GM18873 (cell line): ENCODE measurements around the gene MFSD8.
A peak's percentile ranks its signal among the peaks of the same experiment; 100 is the strongest.
"Not testable (repeated sequence)": the region's sequence is repeated elsewhere in the genome, so short reads cannot be mapped to it uniquely, and the experiment has no call there.

Source experiments
- ATAC-seq: cut with Tn5 transposase; IDR thresholded peaks from one replicate; pipeline ENCODE4 v1.9.1; 2021; ENCODE audit warnings: mild to moderate bottlenecking, moderate library complexity, moderate number of reproducible peaks; ENCODE audit not compliant: unreplicated experiment, low FRiP score

MFSD8 gene

DNA sequence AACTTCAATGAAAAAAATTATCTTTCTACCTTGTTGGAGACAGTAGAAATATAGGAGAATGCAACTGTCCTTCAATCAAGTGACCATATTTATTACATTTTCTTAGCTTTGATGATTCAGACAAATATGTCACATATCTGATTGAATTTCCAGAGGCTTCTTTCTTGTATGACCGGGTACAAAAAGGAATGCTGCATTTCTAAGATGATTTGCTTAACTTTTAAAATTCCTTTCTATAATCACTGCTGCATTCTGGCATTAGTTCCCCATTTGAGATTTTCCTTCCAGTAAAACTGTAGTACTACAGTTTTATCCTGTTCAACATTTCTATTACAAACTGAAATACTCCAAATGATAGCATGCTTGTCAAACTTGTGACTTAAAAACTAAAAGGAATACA lies 5.2 kb downstream of the MFSD8 start:
- ATAC-seq = no peak

DNA sequence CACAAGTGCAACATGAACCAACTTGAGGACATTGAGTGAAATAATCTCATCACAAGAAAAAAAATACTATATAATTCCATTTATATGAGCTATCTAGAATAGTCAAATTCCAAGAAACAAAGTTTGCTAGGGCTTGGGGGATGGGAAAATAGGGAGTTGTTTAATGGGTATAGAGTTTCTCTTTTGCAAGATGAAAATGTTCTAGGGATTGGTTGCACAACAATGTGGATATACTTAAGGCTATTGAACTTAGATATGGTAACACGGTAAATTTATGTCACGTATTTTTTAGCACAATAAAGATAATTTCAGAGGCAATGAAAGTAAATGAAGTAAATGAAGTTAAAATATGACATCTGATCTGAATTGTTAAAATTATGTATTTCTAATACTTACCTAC lies 7.9 kb downstream of the MFSD8 start:
- ATAC-seq = no peak

DNA sequence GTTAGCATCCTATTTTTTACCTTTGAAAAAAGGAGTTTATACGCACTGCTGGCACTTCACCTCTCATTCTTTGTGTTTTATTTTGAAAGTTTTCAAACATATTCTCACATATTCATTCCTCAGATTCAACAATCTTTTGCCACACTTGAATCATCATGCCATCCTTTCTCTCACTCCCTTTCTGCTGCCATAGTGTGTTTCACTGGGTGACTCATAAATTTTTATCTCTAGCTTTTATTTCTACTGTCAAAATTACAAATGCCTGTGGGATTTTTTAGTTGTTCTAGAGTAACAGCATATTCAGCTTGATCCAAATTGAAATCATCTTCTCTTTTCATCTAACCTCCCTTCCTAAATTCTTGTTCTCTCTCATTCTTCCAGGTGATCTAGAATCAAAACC lies 28.0 kb downstream of the MFSD8 start:
- ATAC-seq = no peak

DNA sequence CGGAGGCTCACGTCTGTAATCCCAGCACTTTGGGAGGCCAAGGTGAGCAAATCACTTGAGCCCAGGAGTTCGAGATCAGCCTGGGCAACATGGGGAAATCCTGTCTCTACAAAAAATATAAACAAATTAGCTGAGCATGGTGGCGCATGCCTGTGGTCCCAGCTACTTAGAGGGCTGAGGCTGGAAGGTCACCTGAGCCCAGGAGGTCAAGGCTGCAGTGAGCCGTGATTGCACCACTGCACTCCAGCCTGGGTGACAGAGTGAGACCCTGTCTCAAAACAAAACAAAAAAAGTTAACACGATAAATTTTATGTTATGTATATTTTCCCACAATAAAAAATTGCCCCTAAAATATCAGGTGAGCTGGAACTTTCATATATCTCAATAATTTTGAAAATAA lies 33.1 kb downstream of the MFSD8 start:
- ATAC-seq = not testable (repeated sequence)

DNA sequence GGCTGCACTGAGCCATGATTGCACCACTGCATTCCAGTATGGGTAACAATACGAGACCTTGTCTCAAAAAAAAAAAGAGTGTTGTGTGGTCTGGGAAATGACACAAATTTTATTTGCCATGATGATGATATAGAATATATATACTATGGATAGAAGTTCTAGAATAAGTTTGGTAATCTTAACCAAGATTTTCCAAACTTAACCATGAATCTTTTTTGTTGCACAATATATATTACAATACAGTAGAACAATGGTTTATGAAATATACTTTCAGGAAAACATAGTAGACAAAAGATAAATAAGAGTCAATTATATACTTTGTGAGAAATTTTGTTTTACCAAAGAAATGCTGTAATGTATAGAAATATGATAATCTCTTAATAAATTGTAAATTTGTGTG lies 34.8 kb downstream of the MFSD8 start:
- no peak for ATAC-seq

DNA sequence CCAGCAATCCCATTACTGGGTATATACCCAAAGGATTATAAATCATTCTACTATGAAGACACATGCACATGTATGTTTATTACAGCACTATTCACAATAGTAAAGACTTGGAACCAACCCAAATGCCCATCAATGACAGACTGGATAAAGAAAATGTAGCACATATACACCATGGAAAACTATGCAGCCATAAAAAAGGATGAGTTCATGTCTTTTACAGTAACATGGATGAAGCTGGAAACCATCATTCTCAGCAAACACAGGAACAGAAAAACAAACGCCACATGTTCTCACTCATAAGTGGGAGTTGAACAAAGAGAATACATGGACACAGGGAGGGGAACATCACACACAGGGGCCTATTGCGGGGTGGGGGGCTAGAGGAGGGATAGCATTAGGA lies 39.3 kb downstream of the MFSD8 start:
- not testable (repeated sequence) for ATAC-seq

DNA sequence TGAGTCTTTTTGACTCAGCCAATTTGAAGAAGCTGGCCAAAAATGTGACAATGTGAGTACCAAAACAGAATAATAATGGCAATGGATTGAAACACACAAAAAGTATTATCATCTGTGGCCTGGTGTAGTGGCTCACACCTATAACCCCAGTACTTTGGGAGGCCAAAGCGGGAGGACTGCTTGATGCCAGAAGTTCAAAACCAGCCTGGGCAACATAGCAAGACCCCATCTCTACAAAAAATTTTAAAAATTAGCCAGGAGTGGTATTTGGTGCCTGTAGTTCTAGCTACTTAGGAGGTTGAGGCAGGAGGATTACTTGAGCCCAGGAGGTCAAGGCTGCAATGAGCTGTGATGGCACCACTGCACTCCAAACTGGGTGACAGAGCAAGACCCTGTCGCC lies 42.7 kb downstream of the MFSD8 start:
- no peak for ATAC-seq

DNA sequence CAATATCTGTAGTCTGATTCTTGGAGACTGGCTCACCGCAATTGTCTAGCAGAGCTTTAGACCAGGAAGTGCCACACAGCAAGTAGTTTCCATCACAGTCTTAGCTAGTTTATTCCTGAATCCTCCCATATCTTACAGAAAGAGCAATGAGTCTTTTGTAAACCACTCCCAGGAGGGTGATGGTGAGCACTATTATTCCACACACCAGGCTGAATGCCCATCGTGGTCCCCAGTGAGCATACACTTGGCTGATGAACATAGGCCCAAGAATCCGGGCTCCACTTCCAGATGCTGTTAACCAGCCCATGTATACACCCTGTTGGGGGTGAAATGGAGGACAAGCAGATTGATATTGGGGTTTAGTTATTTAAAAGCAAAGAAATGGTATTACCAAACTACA lies 44.5 kb downstream of the MFSD8 start:
- no peak for ATAC-seq

DNA sequence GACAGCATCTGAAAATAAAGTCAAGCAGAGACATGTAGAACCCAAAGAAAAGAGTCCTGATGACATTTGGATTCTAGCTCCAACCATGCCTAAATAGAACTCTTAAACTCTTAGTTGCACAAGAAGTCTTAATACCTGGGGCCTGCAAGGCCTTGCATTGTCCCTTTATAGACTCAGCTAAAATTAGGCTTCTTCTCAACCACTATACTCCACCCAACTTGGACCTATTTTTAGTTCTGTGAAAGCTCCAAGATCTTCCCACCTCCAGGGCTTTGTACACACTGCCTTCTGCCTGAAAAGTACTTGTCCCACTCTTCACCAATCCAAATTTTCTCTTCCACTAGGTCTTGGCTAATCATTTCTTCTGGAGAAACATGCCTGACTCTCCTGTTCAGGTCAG lies 47.8 kb downstream of the MFSD8 start:
- ATAC-seq = no peak

DNA sequence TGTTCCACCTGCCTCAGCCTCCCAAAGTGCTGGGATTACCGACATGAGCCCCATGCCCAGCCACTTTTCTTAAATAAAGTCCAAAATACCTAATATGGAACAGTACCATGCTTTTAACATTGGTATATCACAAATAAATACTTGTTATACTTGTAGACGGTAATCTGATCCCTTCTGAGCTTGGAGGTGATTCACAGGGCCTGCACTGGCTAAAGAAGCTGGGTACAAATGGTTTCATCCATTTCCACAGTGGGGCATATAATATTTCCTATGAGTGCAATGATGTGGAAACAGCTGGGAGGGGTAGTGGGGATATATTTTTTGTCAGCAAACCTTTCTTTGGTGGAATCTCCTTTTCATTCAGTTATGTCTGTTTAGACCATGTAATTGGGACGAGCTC lies 48.5 kb downstream of the MFSD8 start:
- no peak for ATAC-seq

DNA sequence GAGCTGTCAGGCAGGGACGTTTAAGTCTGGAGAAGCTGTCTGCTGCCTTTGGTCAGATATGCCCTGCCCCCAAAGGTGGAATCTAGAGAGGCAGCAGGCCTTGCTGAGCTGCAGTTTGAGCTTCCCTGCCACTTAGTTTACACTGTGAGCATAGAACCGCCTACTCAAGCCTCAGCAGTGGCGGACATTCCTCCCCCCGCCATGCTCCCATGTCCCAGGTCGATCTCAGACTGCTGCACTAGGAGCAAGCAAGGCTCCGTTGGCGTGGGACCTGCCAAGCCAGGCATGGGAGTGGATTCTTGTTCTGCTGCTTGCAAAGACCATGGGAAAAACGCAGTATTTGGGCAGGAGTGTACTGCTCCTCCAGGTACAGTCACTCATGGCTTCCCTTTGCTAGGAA lies 59.9 kb downstream of the MFSD8 start:
- no peak for ATAC-seq

DNA sequence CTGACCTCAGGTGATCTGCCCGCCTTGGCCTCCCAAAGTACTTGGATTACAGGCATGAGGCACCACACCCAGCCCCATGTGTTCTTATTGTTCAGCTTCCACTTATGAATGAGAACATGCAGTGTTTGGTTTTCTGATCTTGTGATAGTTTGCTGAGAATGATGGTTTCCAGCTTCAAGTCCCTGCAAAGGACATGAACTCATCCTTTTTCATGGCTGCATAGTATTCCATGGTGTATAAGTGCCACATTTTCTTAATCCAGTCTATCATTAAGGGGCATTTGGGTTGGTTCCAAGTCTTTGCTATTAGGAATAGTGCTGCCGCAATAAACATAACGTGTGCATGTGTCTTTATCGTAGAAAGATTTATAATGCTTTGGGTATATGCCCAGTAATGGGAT lies 65.3 kb downstream of the MFSD8 start:
- not testable (repeated sequence) for ATAC-seq

DNA sequence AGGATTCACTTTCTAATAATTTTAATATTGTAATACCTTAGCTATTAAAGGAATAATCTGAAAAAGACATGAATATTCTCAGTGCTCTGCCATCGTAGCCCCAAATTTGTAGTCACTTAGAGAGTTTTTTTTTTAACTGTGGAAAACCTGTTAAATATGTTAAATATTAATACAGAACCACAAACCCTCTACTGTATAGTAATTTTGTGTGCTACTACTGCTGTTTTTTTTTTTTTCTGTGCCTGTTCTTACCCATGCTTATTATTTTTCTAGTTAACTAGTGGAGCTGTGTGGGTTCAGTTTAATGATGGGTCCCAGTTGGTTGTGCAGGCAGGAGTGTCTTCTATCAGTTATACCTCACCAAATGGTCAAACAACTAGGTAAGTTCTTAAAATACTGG lies 68.4 kb downstream of the MFSD8 start:
- ATAC-seq = no peak

DNA sequence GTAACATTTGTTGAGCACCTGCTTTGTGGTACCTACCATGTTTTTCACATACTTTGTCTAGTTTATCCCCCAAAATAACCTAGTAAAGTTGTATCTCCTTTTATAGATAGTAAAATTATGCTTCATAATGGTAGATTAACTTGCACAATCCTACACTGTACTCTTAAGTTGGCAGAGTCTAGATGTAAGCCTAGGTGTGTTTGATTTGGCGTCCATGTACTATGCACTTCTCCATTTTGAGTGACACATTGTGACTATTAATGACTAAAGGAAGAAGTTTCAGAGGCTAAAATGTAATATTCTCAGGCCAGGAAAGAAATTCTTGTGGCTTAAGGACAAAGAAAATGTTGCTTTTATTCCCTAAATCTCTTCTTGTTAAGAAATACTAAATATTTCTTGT lies 68.9 kb downstream of the MFSD8 start:
- ATAC-seq = no peak

DNA sequence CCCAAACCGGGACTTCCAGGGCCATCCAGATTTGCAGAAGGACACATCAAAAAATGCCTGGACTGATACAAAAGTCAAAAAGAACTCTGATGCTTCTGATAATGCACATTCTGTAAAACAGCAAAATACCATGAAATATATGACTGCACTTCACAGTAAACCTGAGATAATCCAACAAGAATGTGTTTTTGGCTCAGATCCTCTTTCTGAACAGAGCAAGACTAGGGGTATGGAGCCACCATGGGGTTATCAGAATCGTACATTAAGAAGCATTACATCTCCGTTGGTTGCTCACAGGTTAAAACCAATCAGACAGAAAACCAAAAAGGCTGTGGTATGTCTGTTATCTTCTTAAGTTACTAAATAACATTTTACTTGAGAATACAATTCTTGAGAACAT lies 75.1 kb downstream of the MFSD8 start:
- no peak for ATAC-seq

DNA sequence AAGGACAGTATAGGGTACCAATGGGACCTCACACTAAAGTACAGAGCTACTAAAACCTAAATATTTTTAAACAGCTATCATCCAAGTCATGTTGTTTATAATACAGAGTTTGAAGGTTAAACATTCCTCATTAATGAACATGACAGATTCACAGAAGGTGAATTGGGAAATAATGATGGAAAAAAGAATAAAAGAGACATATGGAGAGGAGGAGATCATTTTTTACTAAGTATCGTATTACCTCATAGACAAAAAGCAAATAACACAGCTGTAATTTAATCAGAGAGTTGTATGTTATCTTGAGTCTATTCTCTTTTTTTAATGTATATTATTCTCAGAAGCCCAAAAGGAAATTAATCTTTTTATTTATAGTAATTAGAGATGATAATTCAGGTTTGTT lies 76.4 kb downstream of the MFSD8 start:
- no peak for ATAC-seq

DNA sequence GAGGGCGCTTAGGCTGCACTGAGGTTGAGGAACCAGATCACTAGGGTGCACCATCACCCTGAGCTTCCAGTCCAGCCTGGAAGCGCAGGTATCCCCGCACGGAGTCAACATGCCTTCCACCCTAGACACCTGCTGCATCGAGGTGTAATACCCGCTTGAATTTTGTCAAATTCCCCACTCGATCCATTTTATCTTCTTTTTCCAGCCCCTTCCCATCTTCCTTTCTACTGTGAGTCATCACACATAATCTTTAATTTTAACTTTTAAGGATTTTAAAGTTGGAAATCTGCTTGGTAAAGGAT lies 83.5 kb downstream of the MFSD8 start:
- ATAC-seq = peak; percentile 30

DNA sequence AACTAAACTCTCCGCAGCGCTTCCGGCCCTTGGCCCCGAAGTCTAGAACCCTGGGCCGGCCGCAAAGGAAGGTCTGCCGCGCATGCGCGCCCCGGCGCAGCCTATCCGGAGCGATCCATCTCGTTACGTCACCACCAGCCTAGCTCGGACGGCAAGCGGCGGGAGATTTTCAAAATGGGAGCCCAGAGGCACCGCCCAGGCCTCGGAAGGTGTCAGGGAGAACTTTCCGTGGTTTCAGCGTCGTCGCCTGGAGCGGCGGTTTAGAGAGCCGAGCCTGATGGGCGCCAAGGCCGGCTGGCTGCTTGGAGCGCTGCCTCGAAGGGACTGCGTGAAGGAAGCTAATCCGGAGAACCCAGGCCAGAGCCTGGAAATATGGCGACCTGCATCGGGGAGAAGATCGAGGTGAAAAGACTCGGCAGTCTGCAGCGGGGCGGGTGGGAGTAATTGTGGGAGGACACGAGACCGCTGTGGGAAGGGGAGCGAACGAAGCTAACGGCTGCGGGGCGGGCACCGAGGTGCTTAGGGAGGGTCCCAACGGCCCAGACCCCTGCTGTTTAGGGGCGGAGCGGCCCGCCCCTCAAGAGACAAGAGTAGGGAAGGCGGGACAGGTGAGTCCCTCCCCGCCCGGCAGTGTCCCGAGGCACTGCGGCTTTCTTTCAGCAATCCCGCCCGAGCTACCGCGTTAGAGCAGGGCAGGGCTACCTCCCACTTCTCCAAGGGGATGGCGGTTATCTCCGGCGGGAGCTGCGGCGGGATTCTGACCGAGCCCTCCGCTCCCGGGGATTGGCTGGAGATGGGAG lies 84.0 kb downstream of the MFSD8 start, which contains the start of gene PLK4:
PLK4 (plus strand) TSS at position 131 of the 800 bp plus-strand sequence; CDS start at position 373, 242 bp downstream.
- peak; percentile 90 for ATAC-seq

DNA sequence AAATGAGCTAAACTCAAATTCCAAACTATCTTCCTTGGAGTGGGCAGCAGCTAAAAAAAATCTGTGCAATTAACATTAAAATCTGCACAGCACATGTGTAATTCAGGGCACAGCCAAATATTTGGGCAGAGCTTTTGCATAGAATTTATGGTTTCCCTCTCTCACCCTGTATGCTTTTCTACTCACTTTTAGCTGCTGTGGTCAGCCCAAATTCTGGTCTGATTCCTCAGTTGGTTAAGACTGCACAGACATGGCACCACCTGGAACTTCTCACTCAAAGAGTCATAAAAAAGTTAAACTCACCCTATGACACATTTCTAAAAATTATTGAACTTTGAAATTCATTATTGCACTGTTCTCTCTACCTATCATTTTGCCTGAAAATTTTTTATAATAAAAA lies 89.2 kb downstream of the MFSD8 start:
- no peak for ATAC-seq

DNA sequence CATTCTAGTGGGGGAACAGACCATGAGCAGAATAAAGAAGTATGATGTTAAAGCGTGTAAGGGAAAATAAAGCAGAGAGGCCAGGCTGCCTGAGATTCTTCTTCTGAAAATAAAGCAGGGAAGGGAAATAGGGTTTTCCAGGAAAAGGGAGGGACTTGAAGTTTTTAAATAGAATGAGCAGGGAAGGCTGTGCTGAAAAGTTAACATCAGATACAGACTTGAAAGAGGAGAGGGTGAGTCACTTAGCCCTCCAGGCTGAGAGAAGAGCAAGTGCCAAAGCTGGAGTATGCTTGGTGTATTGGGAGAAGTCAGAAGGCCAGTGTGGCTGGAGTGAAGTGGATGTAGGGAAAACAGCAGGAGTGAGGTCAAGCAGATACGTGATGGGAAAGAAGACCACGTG lies 94.3 kb downstream of the MFSD8 start:
- ATAC-seq = no peak

DNA sequence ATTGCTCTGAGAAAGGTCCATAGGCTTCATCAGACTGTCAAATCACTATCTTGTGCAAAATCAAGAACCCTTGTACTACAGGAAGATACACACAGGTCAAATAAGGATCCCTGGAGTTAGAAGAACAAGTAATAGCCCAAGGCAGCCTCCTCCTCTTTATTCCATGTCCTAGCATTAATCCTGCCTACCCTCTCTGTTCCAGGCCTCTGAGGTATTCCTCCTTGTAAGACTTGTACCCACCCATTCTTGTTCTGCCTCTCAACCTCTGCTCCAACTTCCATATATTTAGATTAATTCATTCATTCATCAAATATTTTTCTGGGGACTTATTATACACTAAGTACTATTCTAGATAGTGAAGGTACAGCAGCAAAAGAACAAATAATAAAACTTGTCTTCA lies 94.7 kb downstream of the MFSD8 start:
- no peak for ATAC-seq

DNA sequence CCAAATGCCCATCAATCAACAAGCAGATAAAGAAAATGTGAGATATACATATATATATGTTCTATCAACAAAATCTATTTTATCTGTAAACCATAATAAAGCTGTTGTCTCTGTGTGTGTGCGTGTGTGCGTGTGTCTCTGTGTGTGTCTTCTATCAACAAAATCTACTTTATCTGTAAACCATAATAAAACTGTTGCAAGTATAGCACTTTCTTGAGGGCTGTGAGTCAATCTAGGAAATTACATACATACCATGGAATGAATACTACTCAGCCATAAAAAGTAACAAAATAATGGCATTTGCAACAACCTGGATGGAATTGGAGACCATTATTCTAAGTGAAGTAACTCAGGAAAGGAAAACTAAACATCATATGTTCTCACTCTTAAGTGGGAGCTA lies 96.8 kb downstream of the MFSD8 start:
- no peak for ATAC-seq
